ENCODE data around the gene VAC14. TPM values are rescaled to one million over a fixed set of nuclear protein-coding genes. Genes with fewer than 3 reads are reported as not detected.

The VAC14 gene
- total RNA-seq, 1 donor from 2014 or later = 16.1 TPM

GRCh38 chr16:70704586-70704985 is 96.4 kb downstream of the VAC14 start:
- no peak overlapping the region for H3K27ac ChIP-seq
- H2AFZ ChIP-seq (replicated peaks) = no peak overlapping the region
- H3K4me2 ChIP-seq = no peak overlapping the region
- Mint-ChIP-seq H3K27me3 (ENCODE audit: insufficient read depth, low read depth) (peaks cover 4% of the 10 kb centered on the region), H3K27ac (no peak overlapping the region), H3K9me3 (no peaks in the 10 kb centered on the region), H3K4me1 (peaks cover 41% of the 10 kb centered on the region), H3K36me3 (peaks cover 4% of the 10 kb centered on the region), H3K4me3 (no peak overlapping the region)
- H3K4me1 ChIP-seq = peaks cover 13% of the 10 kb centered on the region
- no peaks in the 10 kb centered on the region for H3K79me2 ChIP-seq (ENCODE audit: low read depth)
- H3K9me3 ChIP-seq (ENCODE audit: low read depth) = no peaks in the 10 kb centered on the region
- H3K9ac ChIP-seq = no peak overlapping the region
- no peak overlapping the region for H3K4me3 ChIP-seq
- peaks cover 23% of the 10 kb centered on the region for H4K20me1 ChIP-seq (ENCODE audit: low read depth)
- TF ChIP-seq EZH2 (IDR thresholded peaks at IDR 0.05) (no peak), EZH2phosphoT487 (IDR thresholded peaks at IDR 0.05) (no peak), CTCF (IDR thresholded peaks at IDR 0.05) (no peak)
- H3K36me3 ChIP-seq = no peaks in the 10 kb centered on the region
- H3K27me3 ChIP-seq = no peaks in the 10 kb centered on the region
- H3F3A ChIP-seq (ENCODE audit: low read depth) = no peaks in the 10 kb centered on the region
- DNase-seq (ENCODE audit: low spot score) = no peak

- H3K4me2 ChIP-seq = no peak overlapping the region
- no peak overlapping the region for H2AFZ ChIP-seq (replicated peaks)
- H3K9ac ChIP-seq = no peak overlapping the region
- H3K79me2 ChIP-seq (ENCODE audit: low read depth) = no peaks in the 10 kb centered on the region
- H3K9me3 ChIP-seq (ENCODE audit: low read depth) = no peaks in the 10 kb centered on the region
- H3K4me3 ChIP-seq = no peak overlapping the region
- Mint-ChIP-seq H3K27ac (peak overlapping the region; percentile 50), H3K36me3 (peaks cover 7% of the 10 kb centered on the region), H3K9me3 (no peaks in the 10 kb centered on the region), H3K4me1 (peaks cover 40% of the 10 kb centered on the region), H3K27me3 (ENCODE audit: insufficient read depth, low read depth) (peaks cover 4% of the 10 kb centered on the region), H3K4me3 (no peak overlapping the region)
- H3K27ac ChIP-seq = no peak overlapping the region
- H3K27me3 ChIP-seq = no peaks in the 10 kb centered on the region
- no peak for TF ChIP-seq CTCF (IDR thresholded peaks at IDR 0.05)
- no peak for TF ChIP-seq EZH2 (IDR thresholded peaks at IDR 0.05)
- no peak for TF ChIP-seq EZH2phosphoT487 (IDR thresholded peaks at IDR 0.05)
- no peak for DNase-seq (ENCODE audit: low spot score)
- H3K4me1 ChIP-seq = peaks cover 9% of the 10 kb centered on the region
- H3F3A ChIP-seq (ENCODE audit: low read depth) = no peaks in the 10 kb centered on the region
- no peaks in the 10 kb centered on the region for H3K36me3 ChIP-seq
- peaks cover 23% of the 10 kb centered on the region for H4K20me1 ChIP-seq (ENCODE audit: low read depth)
Measured at GRCh38 chr16:70703835-70704381, 97.0 kb downstream of the VAC14 start.

GRCh38 chr16:70703041-70703834 is 97.7 kb downstream of the VAC14 start:
- Histone ChIP-seq H3K27ac (no peak overlapping the region), H3K36me3 (no peaks in the 10 kb centered on the region), H3K4me3 (no peak overlapping the region), H3F3A (ENCODE audit: low read depth) (no peaks in the 10 kb centered on the region), H3K4me2 (no peak overlapping the region), H4K20me1 (ENCODE audit: low read depth) (peaks cover 21% of the 10 kb centered on the region), H3K9me3 (ENCODE audit: low read depth) (no peaks in the 10 kb centered on the region), H3K4me1 (peaks cover 3% of the 10 kb centered on the region), H2AFZ (replicated peaks) (no peak overlapping the region), H3K9ac (no peak overlapping the region), H3K79me2 (ENCODE audit: low read depth) (no peaks in the 10 kb centered on the region), H3K27me3 (no peaks in the 10 kb centered on the region)
- DNase-seq (ENCODE audit: low spot score) = peak; percentile 55
- H3K9me3 Mint-ChIP-seq = no peaks in the 10 kb centered on the region
- peak overlapping the region; percentile 7 for H3K4me3 Mint-ChIP-seq
- peaks cover 34% of the 10 kb centered on the region for H3K4me1 Mint-ChIP-seq
- no peak for TF ChIP-seq CTCF (IDR thresholded peaks at IDR 0.05)
- no peak for TF ChIP-seq EZH2 (IDR thresholded peaks at IDR 0.05)
- TF ChIP-seq EZH2phosphoT487 (IDR thresholded peaks at IDR 0.05) = no peak
- peaks cover 4% of the 10 kb centered on the region for H3K27me3 Mint-ChIP-seq (ENCODE audit: insufficient read depth, low read depth)
- peak overlapping the region; percentile 37 for H3K27ac Mint-ChIP-seq
- peaks cover 3% of the 10 kb centered on the region for H3K36me3 Mint-ChIP-seq
